Measurements from ENCODE around the gene SDK1.
"Not testable (repeated sequence)": the region's sequence is repeated elsewhere in the genome, so short reads cannot be mapped to it uniquely, and the experiment has no call there.

The SDK1 gene

DNA sequence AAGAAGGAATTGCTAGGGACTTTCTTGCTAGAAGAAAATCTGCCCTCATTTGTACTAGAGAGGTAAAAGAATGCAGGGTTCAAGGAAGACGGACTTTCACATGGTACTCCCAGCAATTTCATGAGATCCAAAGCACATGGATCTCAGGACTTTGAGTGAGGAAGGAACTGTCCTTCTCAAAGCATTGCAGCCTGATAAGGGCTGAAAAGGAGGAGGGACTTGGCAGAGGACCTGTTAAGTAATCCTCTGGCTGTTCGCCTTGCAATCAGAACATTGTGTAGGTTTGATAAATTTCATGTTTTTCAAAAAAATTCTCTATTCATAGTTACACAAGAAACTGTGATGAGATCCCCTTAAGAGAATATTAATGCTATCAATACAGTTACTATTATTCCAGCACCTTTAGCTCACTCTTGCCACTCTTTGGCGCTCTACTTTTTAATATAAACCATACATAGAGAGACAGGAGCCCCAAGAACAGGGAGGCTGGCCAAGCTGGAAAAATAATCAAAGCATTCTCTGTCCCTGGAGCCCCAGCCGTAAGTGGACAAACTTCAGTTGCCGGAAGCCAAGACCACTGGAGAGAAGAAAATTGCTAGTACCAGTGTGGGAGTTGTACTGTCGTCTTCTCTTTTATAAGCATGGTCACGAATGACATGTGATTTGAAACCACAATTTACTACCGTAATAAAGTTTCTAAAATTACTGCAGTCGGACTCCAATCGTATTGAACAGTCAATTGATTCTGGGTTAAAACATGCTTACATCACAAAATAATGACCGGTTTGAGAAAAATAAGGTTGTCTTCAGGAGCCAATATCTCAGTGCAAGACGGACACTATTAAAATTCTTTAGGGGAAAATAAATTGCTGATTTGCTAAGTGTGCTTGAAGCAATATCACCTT, 424.4 kb downstream of the SDK1 start:
- no peak for DNase-seq (ENCODE audit: low spot score)

DNA sequence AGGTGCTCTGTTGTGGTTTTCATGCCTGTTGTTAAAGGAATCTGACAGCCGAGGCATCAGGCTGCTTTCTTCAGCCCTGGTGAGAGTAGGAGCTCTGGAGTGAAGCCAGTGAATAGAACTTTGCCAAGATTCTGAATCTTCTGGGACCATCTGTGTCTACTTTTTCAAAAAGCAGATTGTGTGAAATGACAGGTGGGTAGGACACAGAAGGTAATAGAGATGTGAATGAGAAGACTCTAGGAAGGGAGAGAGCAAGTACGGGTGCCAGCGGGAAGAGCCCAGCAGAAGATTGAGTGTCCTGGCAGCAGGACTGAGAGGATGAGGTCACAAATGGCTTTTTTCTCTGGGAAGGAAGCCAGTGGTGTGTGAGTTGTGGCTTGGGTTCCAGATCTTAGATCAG, 429.2 kb downstream of the SDK1 start:
- DNase-seq (ENCODE audit: low spot score), result no peak

DNA sequence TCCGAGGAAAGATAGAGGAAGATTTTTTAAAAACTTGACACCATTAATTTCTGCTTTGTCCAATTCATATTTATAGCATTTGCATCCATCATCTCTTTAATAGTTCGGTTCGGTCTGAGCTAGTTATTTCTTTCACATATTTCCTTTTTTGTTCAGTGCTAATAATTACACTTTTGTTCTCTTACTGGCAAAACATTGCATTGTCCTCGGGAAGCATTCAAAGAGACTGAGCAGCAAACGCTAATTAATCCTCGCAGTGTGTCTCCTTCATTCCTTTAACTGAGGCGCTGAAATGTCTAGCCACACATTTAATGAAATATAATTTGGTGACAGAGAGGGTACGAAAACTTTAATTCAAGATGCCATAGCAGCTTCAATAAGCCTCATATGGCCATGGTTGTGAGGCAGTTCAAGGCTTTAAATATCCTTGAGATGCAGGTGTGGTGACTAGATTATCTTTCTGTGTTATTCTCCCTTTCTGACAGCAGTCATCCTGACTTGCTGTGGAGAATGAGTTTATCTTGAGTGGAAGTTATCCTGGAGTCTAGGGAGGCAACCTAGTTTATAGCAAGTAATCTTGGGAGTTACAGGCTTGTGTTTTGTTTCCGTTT, 431.4 kb downstream of the SDK1 start:
- DNase-seq (ENCODE audit: low spot score), result no peak

DNA sequence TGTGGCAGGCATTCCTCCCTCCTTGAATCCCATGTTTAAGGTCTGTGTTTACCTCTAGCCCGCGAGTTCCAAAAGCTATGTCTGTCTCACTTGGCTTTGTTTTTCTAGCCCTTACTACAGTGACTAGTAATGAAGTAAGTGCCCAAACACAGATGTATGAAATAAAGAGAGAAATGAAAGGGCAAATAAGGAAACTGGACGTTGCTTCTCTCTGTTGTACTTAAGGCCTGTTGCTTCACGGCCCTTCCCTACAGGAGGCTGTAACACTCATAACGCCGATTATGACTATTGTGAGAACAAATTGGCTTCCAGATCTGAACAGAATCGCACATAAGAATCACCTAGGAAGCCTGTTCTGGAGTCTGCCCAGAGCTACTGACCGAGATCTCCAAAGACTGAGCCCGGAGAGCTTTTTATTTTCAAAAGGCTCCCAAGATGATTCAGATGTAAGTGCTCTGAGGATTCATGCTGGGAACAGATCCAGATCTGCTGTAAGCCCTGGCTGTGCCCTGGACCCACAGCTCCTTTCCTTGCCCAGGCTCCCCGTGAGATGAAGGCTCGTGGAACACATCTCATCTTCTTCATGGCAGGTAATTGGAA, 432.6 kb downstream of the SDK1 start:
- no peak for DNase-seq (ENCODE audit: low spot score)

DNA sequence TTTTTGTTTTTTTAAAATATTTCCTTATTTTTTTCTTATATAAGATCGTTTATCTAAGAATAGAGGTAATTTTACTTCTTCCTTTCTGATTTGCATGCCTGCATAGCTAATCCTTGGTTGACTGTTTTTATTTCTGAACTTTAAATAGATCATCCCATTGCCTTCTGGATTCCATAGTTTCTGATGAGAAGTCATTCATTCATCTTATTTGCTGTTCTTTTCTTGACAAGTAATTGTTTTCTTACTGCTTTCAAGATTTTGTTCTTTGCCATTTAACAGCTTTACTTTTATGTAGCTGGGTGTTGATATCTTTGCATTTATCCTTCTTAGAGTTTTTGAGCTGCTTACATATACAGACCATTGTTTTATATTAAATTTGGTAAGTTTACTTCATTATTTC, 437.9 kb downstream of the SDK1 start:
- no peak for DNase-seq (ENCODE audit: low spot score)

DNA sequence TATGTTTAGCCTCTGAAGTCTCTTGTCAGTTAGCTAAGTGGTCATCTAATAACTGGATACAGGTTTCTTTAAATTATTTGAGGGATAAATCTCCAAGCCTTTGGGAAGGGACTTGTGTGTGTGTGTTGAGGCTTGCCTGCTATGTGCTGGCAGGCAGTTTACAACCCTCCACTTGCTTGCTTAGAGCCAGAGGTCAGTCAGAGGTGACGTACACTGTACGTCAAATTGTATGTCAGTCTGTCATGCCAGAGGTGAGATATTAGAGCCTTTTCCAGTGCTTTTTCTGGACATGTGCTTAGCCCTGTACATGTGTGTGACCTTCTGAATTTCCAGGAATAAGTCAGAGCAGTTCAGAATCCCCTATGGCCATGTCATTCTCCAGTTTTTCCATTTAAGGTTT, 438.9 kb downstream of the SDK1 start:
- DNase-seq (ENCODE audit: low spot score), result no peak

DNA sequence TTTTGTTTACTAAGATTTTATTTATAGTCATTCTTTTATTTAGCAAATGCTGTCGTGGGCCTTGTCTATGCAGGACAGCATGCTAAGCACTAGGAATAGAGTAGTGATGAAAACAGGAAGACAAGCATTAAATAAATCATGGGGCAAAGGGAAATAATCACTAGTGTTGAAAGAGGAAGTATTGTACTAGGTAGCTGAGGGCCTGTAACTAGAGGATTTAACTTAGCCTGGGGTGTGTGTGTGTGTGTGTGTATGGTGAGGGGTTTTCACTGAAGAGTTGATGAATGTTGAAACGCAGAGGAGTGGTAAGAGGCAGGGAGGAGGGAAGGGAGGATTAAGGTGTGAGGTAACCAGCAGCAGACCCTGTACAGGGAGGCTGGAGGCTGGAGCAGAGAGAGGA, 446.4 kb downstream of the SDK1 start:
- no peak for DNase-seq (ENCODE audit: low spot score)

DNA sequence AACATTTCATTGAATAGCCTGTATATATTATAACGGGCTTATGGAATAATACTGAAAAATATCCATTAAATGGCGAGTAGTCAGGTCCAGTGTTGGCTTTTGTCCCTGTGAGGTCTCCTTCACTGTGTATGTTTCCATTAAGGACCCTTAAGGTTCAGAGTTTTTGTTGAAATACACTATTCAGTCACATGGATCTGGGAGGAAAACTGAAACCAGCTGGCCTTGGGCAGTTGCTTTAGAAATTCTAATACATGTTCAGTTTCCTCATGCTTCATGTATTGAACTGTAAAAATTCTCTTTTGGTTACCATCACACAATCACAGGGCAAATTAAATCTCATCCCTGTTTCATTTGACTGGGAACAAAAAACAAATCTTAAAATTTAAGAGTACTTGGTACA, 447.3 kb downstream of the SDK1 start:
- no peak for DNase-seq (ENCODE audit: low spot score)

DNA sequence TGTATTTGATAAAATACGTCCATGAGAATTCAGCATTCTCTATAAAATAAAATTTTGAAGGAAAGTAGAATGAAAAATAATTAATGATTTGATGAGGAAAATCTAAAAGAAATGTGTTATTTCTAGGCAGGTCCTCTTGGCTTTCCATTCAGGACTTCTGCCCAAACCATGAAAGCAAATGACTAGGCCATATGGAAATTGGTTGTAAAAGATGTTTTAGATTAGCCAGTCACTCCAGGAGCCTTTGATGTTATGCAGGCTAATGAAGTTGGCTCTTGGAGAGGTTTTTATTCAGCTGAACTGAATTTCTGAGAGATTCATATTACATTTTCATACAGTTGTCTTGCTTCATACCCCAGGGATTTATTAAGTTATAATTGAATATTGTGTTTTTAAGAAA, 452.8 kb downstream of the SDK1 start:
- no peak for DNase-seq (ENCODE audit: low spot score)

DNA sequence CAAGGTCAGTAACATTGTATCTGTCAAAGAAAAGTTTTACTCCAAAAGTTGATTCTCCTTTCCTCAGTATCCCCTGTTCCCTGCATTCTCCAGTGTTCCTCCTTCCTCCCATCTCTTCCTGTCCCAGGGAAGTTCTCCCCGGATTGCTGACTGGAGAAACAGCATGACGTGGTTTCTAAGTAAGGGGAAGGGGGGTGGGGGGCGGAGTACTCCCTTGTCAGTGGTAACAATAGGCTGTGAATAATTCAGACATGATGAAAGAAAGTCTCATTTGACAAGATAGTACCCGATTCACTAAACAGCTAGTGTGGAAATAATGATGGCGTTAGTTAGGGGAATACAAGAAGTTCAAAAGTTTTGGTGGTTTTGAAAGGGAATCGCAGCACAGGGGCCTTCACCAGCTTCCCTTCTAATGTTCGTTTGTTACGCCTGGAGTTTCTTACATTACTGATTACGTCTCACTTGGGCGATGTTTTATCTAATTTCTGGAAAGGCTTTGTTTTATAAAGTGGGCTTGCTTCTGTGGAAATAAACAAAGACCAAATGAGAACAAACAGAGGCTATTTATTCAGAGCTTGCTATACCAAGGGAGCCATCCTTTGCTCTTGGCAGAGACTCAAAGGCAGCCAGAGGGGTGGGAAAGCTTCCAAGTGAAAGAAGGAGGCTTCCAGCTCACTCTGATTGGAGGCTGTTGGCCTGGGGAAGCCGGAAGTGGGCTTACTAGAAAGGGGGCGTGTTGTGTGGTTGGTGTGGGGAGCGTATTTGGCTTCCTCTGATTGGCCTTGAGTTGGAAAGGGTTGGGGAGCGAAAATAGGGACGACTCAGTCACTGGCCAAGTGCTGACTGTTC, 453.7 kb downstream of the SDK1 start:
- DNase-seq (ENCODE audit: low spot score), result no peak

DNA sequence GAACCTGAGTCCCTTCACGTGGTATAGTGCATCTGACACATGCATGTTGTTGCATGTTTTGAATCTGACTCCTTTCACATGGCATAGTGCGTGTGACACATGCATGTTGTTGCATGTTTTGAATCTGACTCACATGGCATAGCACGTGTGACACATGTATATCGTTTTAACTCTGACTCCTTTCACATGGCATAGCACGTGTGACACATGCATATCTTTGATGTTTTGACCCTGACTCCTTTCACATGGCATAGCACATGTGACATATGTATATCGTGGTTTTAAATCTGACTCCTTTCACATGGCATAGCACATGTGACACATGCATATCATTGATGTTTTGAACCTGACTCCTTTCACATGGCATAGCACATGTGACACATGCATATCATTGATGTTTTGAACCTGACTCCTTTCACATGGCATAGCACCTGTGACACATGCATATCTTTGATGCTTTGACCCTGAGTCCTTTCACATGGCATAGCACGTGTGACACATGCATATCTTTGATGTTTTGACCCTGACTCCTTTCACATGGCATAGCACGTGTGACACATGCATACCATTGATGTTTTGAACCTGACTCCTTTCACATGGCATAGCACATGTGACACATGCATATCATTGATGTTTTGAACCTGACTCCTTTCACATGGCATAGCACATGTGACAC, 454.9 kb downstream of the SDK1 start:
- not testable (repeated sequence) for DNase-seq (ENCODE audit: low spot score)

DNA sequence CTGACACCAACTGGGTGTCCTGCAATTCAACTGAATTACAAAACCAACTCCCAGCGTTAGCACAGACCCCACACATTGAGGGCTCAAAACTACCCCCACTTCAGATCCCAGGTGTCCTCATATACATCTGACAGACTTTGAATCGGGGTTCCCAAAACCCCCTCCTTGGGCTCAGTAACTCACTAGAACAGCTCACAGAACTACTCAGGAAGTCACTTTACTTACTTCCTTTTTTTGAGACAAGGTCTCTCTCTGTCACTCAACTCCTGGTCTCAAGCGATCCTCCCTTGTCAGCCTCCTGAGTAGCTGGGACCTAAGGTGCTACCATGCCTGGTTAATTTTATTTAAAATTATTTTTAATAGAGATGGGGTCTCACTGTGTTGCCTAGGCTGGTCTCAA, 456.0 kb downstream of the SDK1 start:
- DNase-seq (ENCODE audit: low spot score), result no peak

DNA sequence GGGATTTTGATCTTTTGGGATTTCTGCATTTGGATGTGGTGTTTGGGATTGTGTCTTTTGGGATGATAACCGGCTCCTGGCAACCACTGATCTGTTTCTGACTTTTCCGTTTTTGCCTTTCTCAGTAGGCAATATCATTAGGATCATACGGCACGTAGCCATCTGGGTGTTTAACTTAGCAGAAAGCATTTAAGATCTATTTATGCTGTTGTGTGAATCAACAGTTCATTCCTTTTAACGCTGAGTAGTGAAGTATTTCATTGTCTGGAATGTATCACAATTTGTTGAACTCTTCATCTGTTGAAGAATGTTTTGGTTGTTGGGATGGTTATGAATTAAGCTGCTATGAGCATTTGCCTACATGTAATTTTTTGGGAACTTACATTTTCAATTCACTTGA, 459.6 kb downstream of the SDK1 start:
- DNase-seq (ENCODE audit: low spot score), result no peak

DNA sequence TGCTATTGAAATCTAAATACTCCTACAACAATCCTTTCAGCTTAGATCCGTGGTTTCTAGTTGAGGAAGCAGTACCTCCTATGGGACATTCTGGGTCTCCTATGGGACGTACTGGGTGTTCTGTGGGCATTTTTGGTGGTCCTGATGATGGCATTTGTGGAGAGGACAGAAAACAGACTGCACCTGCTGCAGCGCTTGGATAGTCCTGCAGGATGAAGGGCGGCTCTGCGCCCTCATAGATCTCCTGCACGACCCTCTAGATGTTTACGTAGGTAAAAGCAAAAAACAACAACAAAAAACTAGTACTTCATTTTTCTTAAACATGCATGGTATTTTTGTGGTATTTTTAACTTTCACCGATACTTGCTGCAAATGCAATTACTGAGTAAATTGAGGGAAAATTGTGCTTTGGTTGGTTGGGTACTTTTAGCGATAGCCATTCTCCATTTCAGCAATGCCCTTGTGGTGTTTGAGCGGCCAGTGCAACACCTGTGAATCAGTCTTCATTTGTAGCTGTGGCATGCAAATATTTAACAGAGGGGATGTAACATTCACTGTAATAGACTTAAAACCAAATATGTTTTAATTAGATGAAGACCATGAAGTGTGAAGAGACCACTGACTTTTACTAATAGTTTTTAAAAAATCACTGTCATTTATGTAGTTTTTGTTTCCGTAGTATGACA, 461.2 kb downstream of the SDK1 start:
- no peak for DNase-seq (ENCODE audit: low spot score)

DNA sequence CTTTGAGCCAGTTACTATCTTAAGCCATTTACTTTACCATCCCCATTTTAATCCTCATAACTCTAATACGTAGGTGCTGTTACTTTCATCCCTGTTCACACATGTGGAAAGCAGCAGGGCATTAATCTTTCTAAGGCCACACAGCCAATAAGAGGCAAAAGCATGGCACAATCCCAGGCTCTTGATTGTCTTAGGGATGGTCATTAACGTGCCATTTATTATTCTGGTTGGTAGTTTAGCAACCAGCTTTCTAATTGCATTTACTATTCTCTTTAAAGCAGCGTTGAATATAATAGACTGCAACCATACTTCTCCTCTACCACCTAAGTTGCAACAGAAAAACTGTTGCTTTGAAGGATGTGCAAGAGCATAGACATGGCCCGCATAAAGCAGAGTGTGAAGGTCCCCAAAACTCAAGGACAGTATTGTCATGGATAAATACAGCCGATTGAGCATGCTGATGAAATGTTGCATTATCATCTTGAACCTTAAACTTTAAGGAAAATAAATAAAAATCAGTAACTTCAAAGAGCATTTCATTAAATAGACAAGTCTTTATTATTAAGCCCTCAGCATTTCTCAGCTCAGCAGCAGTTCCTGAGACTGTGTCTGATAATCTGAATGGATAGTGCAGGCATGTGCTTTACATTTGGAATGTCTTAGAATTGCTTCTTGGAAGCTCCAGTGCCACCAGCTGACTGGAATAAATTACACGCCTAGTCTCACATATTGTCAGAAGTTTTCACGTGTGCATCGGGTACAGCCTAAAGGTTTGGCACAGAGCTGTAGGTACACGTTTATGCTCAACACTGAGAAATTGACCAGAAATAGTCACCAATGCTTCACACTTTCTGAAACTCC, 467.1 kb downstream of the SDK1 start:
- DNase-seq (ENCODE audit: low spot score), result no peak

DNA sequence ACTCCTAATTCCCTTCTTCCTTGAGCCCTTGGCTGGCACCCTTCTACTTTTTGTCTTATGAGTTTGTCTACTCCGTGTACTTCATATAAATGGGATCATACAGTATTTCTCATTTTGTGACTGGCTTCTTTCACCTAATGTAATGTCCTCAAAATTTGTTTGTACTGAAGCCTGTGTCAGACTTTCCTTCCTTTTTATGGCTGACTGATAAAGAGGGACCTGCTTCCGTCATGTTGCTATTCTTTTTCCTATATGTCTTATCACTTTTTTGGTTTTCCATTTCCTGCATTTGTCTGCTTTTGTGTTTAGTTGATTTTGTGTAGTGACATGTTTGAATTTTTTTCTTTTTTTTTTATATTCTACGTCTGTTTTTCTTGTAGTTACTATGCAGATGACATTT, 470.9 kb downstream of the SDK1 start:
- DNase-seq (ENCODE audit: low spot score), result no peak

DNA sequence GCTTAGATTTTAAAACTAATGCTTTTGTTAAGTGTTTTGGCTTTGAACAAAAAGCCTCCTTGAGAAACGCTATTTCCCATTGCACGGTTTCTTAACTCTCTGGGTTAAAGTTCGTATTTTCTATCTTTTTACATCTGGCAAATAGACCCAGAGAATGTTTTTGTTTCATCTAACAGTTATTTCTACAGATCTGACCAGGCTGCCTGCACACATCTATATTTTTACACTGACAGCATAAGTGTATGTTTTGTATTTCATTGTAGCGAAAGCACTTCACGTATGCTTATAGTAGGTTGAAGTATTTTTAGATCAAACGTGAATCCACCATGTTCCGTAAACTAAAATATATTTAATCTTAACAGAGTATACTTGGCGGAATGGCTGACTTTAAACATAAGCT, 477.3 kb downstream of the SDK1 start:
- no peak for DNase-seq (ENCODE audit: low spot score)

DNA sequence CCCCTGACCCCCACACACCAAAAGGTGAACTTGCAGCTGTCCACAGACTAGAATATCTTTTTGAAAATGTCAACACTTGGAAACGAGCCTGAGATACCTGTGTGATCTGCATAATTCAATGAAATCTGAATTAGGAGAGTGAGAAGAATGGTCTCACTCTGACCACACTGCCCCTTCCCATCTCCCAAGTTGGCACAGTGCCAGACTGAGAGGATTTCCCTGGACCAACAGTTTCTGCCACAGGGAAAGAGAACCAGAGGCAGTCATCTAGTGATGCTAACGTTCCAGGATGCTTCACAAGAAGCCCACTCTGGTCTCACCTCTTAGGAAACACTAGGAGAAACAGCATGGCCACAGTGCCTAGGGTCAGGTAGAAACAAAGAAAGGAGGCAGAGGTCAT, 479.0 kb downstream of the SDK1 start:
- DNase-seq (ENCODE audit: low spot score), result no peak

DNA sequence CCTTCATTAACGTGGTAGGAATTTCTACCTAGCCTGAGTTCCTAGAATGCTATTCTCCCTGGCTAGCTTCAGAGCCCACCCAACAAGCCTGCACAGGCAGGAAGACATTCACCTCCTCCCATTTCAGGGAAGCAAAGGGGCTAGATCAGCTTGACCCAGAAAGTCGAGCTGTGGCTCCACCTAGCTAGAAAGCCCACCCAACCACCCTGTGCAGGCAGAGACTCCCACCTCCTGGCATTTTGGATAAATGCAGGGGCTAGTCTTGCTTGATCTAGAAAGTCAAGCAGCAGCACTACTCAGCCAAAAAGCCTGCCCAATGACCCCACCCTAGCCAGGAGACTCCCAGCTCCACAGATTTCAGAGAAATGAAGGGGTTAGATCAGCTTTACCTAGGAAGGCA, 479.5 kb downstream of the SDK1 start:
- no peak for DNase-seq (ENCODE audit: low spot score)

DNA sequence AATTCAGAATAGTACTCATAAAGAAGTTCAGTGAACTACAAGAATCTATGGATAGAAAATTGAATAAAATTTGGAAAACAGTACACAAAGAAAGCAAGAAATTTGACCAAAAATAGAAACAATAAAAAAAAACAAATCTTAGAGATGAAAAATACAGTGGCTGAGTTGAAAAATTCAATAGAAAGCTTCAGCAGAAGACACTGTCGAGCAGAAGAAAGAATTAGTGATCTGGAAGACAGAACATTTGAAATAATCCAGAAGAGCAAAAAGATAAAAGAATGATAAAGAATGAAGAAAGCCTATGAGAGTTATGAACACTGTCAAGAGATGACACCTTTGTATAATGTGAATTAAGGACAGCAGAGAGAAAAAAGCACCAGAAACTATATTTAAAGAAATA, 480.6 kb downstream of the SDK1 start:
- DNase-seq (ENCODE audit: low spot score), result no peak

Data from hematopoietic multipotent progenitor cell treated with erythropoietin and hydrocortisone succinate and interleukin-3 and kit ligand, for 15 days (in vitro differentiated cells).